Hepatocyte (in vitro differentiated cells): ENCODE results near the gene PPM1L.

ENCODE experiments used
- CTCF ChIP-seq: fragments of 200-600 bp; sonication (generic); IDR thresholded peaks from 2 replicates; pipeline ENCODE4 v1.5.1; 2016; ENCODE audit warnings: antibody characterized with exemption, mild to moderate bottlenecking; ENCODE audit not compliant: poor library complexity
- EZH2phosphoT487 ChIP-seq: fragments of 200-600 bp; sonication (generic); IDR thresholded peaks from one replicate; pipeline ENCODE4 v1.6.1; 2018; ENCODE audit warnings: antibody characterized with exemption, mild to moderate bottlenecking, low read depth, moderate library complexity; ENCODE audit not compliant: unreplicated experiment, severe bottlenecking

- no peak for TF ChIP-seq CTCF
- no peak for TF ChIP-seq EZH2phosphoT487
These were observed 352.8 kb downstream of the PPM1L start for GRCh38 chr3:161108840-161109239.
